HG03342 (cell line): ENCODE measurements around the gene C5orf47.

Experiments
- ATAC-seq: cut with Tn5 transposase; IDR thresholded peaks from one replicate; pipeline ENCODE4 v1.9.1; 2021; ENCODE audit warnings: mild to moderate bottlenecking, moderate library complexity; ENCODE audit not compliant: unreplicated experiment

The C5orf47 gene

GRCh38 chr5:173988554-173989431 lies at the start of gene C5orf47:
Gene C5orf47 (plus strand): TSS chr5:173989170. CDS start chr5:173989264, 94 bp downstream.
- no peak for ATAC-seq

- ATAC-seq, result no peak
Measured at GRCh38 chr5:173940269-173940668, 48.7 kb upstream of the C5orf47 start.

- ATAC-seq, result no peak
Measured at GRCh38 chr5:173941102-173941501, 47.9 kb upstream of the C5orf47 start.

GRCh38 chr5:173941758-173942401 lies 47.1 kb upstream of the C5orf47 start:
- ATAC-seq, result no peak

- ATAC-seq, result no peak
Measured at GRCh38 chr5:173944511-173944910, 44.5 kb upstream of the C5orf47 start.

- ATAC-seq, result no peak
Measured at GRCh38 chr5:173945160-173945559, 43.8 kb upstream of the C5orf47 start.

GRCh38 chr5:173946323-173946722 lies 42.6 kb upstream of the C5orf47 start:
- ATAC-seq, result no peak

- no peak for ATAC-seq
Measured at GRCh38 chr5:173950829-173951228, 38.1 kb upstream of the C5orf47 start.

GRCh38 chr5:173953528-173954090 lies 35.4 kb upstream of the C5orf47 start:
- ATAC-seq, result no peak

- ATAC-seq, result no peak
Measured at GRCh38 chr5:173954671-173955521, 34.1 kb upstream of the C5orf47 start.

- ATAC-seq, result no peak
Measured at GRCh38 chr5:173960986-173961385, 28.0 kb upstream of the C5orf47 start.

GRCh38 chr5:173961418-173961817 lies 27.6 kb upstream of the C5orf47 start:
- no peak for ATAC-seq

- no peak for ATAC-seq
Measured at GRCh38 chr5:173962436-173962972, 26.5 kb upstream of the C5orf47 start.

GRCh38 chr5:173963182-173963838 lies 25.7 kb upstream of the C5orf47 start:
- no peak for ATAC-seq

GRCh38 chr5:173963867-173964441 lies 25.0 kb upstream of the C5orf47 start:
- no peak for ATAC-seq

GRCh38 chr5:173964506-173964905 lies 24.5 kb upstream of the C5orf47 start:
- ATAC-seq, result no peak

GRCh38 chr5:173967241-173967640 lies 21.7 kb upstream of the C5orf47 start:
- no peak for ATAC-seq

- no peak for ATAC-seq
Measured at GRCh38 chr5:173968154-173968797, 20.7 kb upstream of the C5orf47 start.
